ENCODE results near the gene MST1R. TPM values are rescaled to one million over a fixed set of nuclear protein-coding genes. Genes with fewer than 3 reads are reported as not detected.

MST1R gene
- total and polyA plus RNA-seq, 2 donors (not counting 3 experiments of a cell fraction or from before 2014, with no cell fraction given) = 0.93 to 2.4 TPM

- H3K27me3 ChIP-seq (ENCODE audit: control insufficient read depth in 2 of 2, insufficient read depth in 2 of 2, low read length in 2 of 2) = peaks cover 18 to 22% of the 10 kb centered on the region in 2 experiments
- H3K4me3 ChIP-seq (replicated peaks in 1 of 3; ENCODE audit: insufficient read depth in 1 of 3, low read depth in 1 of 3, low read length in 3 of 3) = no peak overlapping the region
- no peak overlapping the region for H3K27ac ChIP-seq (ENCODE audit: insufficient read depth, low read depth, low read length)
- no peaks in the 10 kb centered on the region for H3K4me1 ChIP-seq (ENCODE audit: control insufficient read depth, extremely low read depth, insufficient read depth, low read length)
- no peaks in the 10 kb centered on the region for H3K36me3 ChIP-seq (ENCODE audit: control insufficient read depth in 2 of 2, extremely low read depth in 1 of 2, insufficient read depth in 2 of 2, low read length in 2 of 2)
- DNase-seq (ENCODE audit: low read depth, low spot score) = no peak
- intact Hi-C loops (cut with micrococcal nuclease) (no loop called here), dilution Hi-C loops (cut with MboI; ENCODE audit: extremely low pct_ligation_motif_present, low sequenced_read_pairs) (no loop called here)
- no peak overlapping the region for H3K9ac ChIP-seq (replicated peaks; ENCODE audit: extremely low read depth, insufficient read depth, low read length)
- no TSS peak for BruUV-seq (replicated peaks)
- ChIA-PET CTCF (interaction anchor here (1.2 kb wide), 1 partner anchor 25 kb away, joined by 3 read pairs; no protein-coding TSS in a partner anchor), POLR2A (no interaction called here)
- TF ChIP-seq CTCF (IDR thresholded peaks at IDR 0.05; ENCODE audit: extremely low read depth in 1 of 2, insufficient read depth in 1 of 2, low read depth in 1 of 2, low read length in 2 of 2) = no peak
- no peak for TF ChIP-seq FOS (IDR thresholded peaks at IDR 0.05; ENCODE audit: borderline replicate concordance, insufficient read depth, low read length)
- no peak for TF ChIP-seq EZH2 (IDR thresholded peaks at IDR 0.05; ENCODE audit: borderline replicate concordance, low read depth, low read length, severe bottlenecking)
- TF ChIP-seq MAX (IDR thresholded peaks at IDR 0.05; ENCODE audit: insufficient read depth, insufficient read length) = no peak
- no peak for TF ChIP-seq MYC (IDR thresholded peaks at IDR 0.05; ENCODE audit: low read depth, low read length)
- TF ChIP-seq JUN (IDR thresholded peaks at IDR 0.05; ENCODE audit: borderline replicate concordance, insufficient read depth, insufficient read length, low read depth) = no peak
- TF ChIP-seq POLR2AphosphoS5 (IDR thresholded peaks at IDR 0.05; ENCODE audit: insufficient read depth, low read depth, low read length) = no peak
- TF ChIP-seq GATA2 (IDR thresholded peaks at IDR 0.05; ENCODE audit: insufficient read depth, insufficient read length, low read depth, low read length) = no peak
- TF ChIP-seq POLR2A (IDR thresholded peaks at IDR 0.05; ENCODE audit: low read depth, low read length) = no peak
- no peaks in the 10 kb centered on the region for H3K9me1 ChIP-seq (replicated peaks; ENCODE audit: control insufficient read depth, extremely low read depth, insufficient read depth, low read length)
- no peaks in the 10 kb centered on the region for H3K9me3 ChIP-seq (replicated peaks; ENCODE audit: control insufficient read depth, insufficient read depth, low read length)
- no peak overlapping the region for H3K4me2 ChIP-seq (ENCODE audit: insufficient read depth, low read length)
- no peaks in the 10 kb centered on the region for H4K20me1 ChIP-seq (replicated peaks; ENCODE audit: control insufficient read depth, extremely low read depth, insufficient read depth, low read length)
- no peaks in the 10 kb centered on the region for H3K79me2 ChIP-seq (ENCODE audit: control insufficient read depth, insufficient read depth, low read length)
- no peak for FAIRE-seq
- no peak overlapping the region for H2AFZ ChIP-seq (ENCODE audit: low read depth, low read length)
Measured at GRCh38 chr3:49873623-49874022, 30.1 kb downstream of the MST1R start.
